ENCODE data around the gene CDR2. TPM values are rescaled to one million over a fixed set of nuclear protein-coding genes. Genes with fewer than 3 reads are reported as not detected.

Gene CDR2
- total RNA-seq, 4 donors from 2014 or later = 22.7 to 38.4 (median 30.3) TPM

- Histone ChIP-seq H3K4me1 (no peaks in the 10 kb centered on the region), H3K27me3 (no peaks in the 10 kb centered on the region), H3K27ac (no peak overlapping the region), H3K36me3 (peaks cover 0 to 6% (median 0%) of the 10 kb centered on the region in 3 donors), H3K9me3 (no peaks in the 10 kb centered on the region), H3K4me3 (no peak overlapping the region)
- no peak for TF ChIP-seq POLR2A (IDR thresholded peaks at IDR 0.05)
- TF ChIP-seq, protein P1, sequence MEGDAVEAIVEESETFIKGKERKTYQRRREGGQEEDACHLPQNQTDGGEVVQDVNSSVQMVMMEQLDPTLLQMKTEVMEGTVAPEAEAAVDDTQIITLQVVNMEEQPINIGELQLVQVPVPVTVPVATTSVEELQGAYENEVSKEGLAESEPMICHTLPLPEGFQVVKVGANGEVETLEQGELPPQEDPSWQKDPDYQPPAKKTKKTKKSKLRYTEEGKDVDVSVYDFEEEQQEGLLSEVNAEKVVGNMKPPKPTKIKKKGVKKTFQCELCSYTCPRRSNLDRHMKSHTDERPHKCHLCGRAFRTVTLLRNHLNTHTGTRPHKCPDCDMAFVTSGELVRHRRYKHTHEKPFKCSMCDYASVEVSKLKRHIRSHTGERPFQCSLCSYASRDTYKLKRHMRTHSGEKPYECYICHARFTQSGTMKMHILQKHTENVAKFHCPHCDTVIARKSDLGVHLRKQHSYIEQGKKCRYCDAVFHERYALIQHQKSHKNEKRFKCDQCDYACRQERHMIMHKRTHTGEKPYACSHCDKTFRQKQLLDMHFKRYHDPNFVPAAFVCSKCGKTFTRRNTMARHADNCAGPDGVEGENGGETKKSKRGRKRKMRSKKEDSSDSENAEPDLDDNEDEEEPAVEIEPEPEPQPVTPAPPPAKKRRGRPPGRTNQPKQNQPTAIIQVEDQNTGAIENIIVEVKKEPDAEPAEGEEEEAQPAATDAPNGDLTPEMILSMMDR (IDR thresholded peaks at IDR 0.05) = no peak
- DNase-seq = no peak
Observed at GRCh38 chr16:22386976-22387375, 12.6 kb upstream of the CDR2 start.

DNA sequence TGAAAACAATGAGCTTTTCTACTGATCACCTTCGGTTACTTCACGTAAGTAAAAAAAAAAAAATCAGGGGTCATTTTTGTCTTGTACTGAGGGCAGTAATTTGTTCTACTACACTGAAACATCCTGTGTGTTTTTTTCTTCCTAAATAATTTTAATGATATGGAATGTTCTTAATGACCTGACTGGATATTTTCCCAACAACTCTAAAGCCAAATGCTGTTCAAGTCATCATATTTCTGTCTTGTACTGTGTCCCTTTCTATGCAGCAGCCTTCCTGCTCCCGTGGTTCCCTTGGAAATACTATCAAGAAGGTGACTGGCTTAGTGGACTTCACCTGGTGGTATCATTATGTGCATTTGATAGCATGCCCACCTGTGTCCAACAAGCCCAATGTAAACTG is 10.8 kb upstream of the CDR2 start:
- no peak for DNase-seq
- no peaks in the 10 kb centered on the region for H3K4me1 ChIP-seq
- no peak overlapping the region for H3K27ac ChIP-seq
- no peak for TF ChIP-seq POLR2A (IDR thresholded peaks at IDR 0.05)
- TF ChIP-seq, protein P1 (IDR thresholded peaks at IDR 0.05) = no peak
- no peaks in the 10 kb centered on the region for H3K9me3 ChIP-seq
- H3K4me3 ChIP-seq = no peak overlapping the region
- peaks cover 0 to 6% (median 0%) of the 10 kb centered on the region in 3 donors for H3K36me3 ChIP-seq
- H3K27me3 ChIP-seq = no peaks in the 10 kb centered on the region

GRCh38 chr16:22383827-22384226 is 9.4 kb upstream of the CDR2 start:
- Histone ChIP-seq H3K27ac (no peak overlapping the region), H3K4me3 (no peak overlapping the region), H3K36me3 (peaks cover 0 to 6% (median 0%) of the 10 kb centered on the region in 3 donors), H3K27me3 (no peaks in the 10 kb centered on the region), H3K4me1 (no peaks in the 10 kb centered on the region), H3K9me3 (no peaks in the 10 kb centered on the region)
- no peak for DNase-seq
- no peak for TF ChIP-seq POLR2A (IDR thresholded peaks at IDR 0.05)
- TF ChIP-seq, protein P1 (IDR thresholded peaks at IDR 0.05) = no peak

DNA sequence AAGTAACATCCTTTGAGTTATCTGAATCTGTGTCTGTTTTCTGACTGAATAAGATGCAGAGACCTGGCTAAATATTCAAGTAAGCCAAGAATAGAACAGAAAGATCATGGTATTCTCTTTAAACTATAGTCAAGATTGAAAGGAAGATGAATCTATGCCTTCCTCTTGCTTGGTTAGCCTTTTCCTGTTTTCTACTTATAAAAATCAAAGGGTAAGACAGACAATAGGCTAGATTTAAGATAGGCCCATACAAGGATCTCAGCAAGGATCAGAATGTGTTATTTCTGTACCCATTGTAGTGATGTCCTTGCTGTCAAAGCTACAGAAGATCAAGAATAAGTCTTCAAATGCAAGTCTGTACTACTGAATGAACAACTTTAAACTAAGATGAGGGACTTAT is 7.0 kb upstream of the CDR2 start:
- H3K27ac ChIP-seq = no peak overlapping the region
- no peak overlapping the region for H3K4me3 ChIP-seq
- H3K4me1 ChIP-seq = no peaks in the 10 kb centered on the region
- no peaks in the 10 kb centered on the region for H3K27me3 ChIP-seq
- H3K9me3 ChIP-seq = no peaks in the 10 kb centered on the region
- TF ChIP-seq, protein P1 (IDR thresholded peaks at IDR 0.05) = no peak
- TF ChIP-seq POLR2A (IDR thresholded peaks at IDR 0.05) = no peak
- no peak for DNase-seq
- H3K36me3 ChIP-seq = peaks cover 0 to 6% (median 0%) of the 10 kb centered on the region in 3 donors

DNA sequence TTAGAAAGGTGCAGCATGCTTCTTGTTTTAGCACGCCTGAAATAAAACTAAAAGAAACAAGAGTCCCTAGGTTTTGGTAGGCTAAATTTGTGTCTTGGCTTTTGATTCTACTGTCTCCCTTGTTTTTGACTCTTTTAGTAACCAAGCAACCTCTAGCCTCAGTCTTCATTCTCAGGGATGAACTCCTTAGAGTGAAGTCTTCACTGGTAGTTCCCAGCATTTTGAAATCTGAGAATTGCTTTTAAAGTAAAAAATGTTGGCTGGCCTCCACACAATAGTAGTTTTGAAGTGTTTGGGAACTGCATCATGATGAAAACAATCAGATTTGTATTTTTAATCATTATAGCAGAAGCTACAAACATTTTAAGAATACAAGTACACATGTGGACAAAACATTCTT is 6.1 kb upstream of the CDR2 start:
- TF ChIP-seq, protein P1 (IDR thresholded peaks at IDR 0.05) = no peak
- no peak for TF ChIP-seq POLR2A (IDR thresholded peaks at IDR 0.05)
- Histone ChIP-seq H3K9me3 (no peaks in the 10 kb centered on the region), H3K4me3 (no peak overlapping the region), H3K27ac (no peak overlapping the region), H3K36me3 (peaks cover 0 to 6% (median 0%) of the 10 kb centered on the region in 3 donors), H3K4me1 (no peaks in the 10 kb centered on the region), H3K27me3 (no peaks in the 10 kb centered on the region)
- no peak for DNase-seq

DNA sequence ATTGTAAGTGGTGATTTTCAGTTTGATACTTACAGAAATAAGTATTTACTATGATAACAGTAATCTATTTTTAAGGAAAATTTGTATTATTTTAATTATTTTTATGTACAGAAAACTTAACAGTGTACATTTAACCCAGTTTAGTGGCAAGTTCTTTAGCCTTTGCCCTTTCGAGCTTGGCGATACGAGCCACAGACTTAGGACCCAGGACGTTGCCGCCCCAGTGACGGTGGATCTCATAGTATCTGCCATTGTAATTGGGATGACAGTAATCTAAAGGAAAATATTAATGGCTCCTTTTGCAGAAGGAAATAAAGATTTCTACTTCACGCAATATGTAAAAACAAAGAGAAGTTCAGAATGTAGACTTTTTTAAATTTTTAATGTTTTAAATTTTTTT is 5.2 kb upstream of the CDR2 start:
- H3K27ac ChIP-seq = no peak overlapping the region
- no peak for TF ChIP-seq POLR2A (IDR thresholded peaks at IDR 0.05)
- TF ChIP-seq, protein P1 (IDR thresholded peaks at IDR 0.05) = no peak
- DNase-seq = no peak
- H3K9me3 ChIP-seq = no peaks in the 10 kb centered on the region
- peaks cover 0 to 6% (median 0%) of the 10 kb centered on the region in 3 donors for H3K36me3 ChIP-seq
- no peak overlapping the region for H3K4me3 ChIP-seq
- no peaks in the 10 kb centered on the region for H3K4me1 ChIP-seq
- H3K27me3 ChIP-seq = no peaks in the 10 kb centered on the region

All from Peyer's patch (tissue), 4 donors.